NCI-H128 (cell line): ENCODE measurements around the gene NAT9.
A peak's percentile ranks its signal among the peaks of the same experiment; 100 is the strongest.

Experiments
- DNase-seq: peaks from one replicate; lab custom pipeline; 2025; ENCODE audit not compliant: unreplicated experiment; lab: John Stamatoyannopoulos, UW

Gene NAT9, protein sequence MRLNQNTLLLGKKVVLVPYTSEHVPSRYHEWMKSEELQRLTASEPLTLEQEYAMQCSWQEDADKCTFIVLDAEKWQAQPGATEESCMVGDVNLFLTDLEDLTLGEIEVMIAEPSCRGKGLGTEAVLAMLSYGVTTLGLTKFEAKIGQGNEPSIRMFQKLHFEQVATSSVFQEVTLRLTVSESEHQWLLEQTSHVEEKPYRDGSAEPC

GRCh38 chr17:74776044-74776962, at the start of gene NAT9:
NAT9 (minus strand) TSS chr17:74776345; CDS start chr17:74775698, 647 bp downstream.
- peak; percentile 88 for DNase-seq

- no peak for DNase-seq
These were observed 48.9 kb upstream of the NAT9 start for GRCh38 chr17:74824961-74825627.

- no peak for DNase-seq
These were observed 46.8 kb upstream of the NAT9 start for GRCh38 chr17:74822939-74823367.

DNA sequence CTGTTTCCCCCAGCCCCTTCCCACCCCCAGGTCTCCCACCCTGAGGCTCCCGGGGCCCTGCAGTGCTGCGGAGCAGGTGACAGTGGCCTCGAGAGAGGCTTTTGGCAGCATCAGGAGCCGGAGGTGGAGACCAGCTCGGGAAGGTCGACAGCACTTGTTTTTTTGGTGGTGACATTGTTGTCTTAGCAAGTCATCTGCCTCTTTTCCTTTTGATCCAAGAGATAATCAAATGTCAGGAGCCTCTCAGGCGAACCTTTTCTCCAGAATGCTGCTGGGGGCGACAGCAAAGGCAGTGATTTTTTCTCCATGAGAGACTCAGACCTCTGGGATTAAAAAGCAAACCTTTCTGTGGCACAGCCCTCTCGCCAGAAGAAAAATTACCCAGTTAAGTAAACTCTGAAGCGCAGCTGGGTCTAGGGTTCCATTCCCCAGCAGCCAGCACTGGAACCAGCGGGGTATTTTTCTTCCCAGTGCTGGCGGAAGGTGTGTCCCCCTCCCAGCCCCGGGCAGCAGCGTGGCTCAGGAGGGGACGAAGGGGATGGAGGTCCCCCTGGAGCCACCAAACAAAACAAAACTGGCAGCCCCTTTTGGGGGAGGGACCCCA, 46.3 kb upstream of the NAT9 start:
- DNase-seq = no peak

DNA sequence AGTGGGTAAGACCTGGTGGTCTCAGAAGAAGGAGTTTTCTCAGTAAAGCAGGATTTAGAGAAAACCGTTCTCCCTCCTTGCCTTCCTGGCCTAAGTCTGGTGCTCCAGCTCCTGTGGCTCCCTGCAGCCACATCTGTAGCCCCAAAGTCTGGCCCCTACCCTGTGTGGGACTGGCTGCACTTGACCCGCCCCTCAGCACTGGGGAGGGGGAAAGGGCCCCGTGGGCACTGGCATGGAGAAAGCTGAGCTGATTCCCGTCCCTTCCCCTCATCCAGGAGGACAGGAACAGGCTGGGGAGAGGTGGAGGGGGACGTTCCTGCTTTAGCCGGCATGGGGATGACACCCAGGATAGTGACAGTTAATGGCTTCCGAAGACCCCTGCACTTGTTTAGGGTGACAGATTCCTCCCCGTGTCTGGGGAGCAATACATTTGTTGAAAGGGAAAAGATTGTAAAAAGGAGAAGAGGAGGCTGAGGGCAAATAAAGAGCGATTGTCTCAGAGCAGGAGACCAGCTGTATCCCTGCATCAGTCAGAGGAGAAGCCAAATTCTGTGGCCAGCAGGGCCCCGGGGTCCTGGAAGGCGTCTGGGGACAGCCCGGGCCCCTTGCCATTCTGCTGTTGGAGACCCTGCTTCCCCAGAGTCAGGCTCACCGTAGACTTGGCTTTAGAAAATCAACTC, 45.6 kb upstream of the NAT9 start:
- DNase-seq = no peak

DNA sequence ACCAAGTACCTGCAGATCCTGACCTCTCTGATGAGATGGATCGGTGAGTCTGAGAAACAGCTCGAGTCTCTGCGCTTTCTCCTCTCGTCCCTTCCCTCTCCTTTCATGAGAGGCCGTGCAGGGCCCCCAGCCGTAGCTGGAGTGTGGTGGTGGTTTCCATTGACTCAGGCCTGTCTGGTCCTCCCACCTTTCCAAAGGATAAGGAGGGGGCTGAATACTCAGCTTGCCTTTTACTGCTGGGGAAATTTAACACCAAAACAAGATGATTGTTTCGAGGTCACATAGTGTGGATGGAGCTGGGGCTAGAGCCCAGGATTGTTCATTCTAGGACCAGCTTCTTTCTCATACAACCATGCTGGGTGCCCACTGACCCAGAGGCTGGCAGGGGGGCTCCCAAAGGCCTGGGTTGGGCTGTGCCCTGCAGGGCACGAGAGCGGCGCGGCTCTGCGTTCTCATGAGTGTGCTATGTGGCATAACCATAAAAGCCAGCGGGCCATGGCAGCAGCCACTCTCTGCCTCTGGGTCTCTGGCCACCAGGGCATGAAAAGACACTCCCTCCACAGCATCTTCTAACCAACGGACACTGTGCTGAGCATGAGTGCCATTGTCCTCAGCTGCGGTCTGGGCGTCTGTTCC, 43.8 kb upstream of the NAT9 start:
- DNase-seq = no peak

DNA sequence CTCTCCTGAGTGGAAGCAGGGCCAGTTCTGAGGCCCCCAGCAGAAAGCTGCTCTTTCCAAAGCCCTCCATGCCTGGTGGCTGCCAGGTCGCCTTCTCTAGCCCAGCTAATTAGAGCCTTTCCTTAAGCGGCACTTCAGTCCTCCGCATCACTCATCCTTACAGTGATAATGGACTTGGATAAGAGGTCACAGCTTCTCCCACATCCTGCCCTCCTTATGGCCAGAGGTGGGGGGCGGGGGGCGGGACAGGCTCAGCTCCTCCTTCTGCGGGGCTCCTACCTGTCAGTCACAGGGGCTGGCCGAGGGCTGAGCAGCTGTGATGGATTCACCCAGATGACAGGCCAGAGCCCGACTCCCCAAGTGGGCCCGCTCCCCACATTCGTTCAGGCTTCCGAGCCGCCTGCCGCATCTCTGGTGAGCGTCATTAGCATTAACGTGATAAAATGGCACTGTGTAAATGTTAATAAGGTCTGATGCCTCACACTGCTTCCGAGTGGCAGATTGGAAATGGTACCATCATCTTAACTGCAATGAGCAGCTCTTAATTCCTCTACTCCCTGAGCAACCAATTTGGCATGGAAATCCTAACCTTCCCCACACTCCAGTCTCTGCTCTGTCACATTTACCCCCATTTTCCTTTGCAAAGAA, 42.3 kb upstream of the NAT9 start:
- no peak for DNase-seq

DNA sequence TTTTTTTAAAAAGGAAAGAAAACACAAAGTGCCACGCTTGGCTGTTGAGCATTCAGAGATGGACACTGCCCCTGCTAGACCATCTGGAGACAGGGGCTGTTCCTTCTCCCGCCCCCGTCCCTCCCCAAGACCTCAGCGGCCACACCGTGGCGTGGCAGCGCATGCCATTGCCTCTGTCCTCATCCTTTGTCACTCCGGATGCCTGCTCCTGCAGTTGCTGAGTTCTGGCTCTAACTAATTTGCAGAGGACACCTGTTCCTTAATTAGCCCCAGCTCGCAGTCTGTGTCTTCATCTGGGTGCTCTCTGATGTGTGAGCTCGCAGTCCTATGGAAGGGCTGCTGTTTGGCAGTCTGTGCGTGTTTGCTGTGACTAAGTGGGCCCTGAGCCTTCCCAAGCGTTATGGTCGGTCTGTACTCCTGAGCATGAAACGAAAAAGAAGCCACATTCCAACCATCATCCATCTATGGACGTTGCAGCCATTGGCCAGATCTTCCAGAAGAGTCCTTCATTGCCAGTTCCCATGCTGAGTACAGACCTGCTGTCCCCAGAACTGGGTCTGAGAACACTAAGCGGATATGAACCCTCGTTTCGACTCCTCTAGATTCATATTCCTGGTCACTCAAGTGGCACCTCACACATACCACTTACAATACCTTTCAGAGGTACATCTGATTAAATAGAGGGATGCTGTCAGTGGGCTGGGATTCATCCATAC, 40.9 kb upstream of the NAT9 start:
- DNase-seq = no peak

DNA sequence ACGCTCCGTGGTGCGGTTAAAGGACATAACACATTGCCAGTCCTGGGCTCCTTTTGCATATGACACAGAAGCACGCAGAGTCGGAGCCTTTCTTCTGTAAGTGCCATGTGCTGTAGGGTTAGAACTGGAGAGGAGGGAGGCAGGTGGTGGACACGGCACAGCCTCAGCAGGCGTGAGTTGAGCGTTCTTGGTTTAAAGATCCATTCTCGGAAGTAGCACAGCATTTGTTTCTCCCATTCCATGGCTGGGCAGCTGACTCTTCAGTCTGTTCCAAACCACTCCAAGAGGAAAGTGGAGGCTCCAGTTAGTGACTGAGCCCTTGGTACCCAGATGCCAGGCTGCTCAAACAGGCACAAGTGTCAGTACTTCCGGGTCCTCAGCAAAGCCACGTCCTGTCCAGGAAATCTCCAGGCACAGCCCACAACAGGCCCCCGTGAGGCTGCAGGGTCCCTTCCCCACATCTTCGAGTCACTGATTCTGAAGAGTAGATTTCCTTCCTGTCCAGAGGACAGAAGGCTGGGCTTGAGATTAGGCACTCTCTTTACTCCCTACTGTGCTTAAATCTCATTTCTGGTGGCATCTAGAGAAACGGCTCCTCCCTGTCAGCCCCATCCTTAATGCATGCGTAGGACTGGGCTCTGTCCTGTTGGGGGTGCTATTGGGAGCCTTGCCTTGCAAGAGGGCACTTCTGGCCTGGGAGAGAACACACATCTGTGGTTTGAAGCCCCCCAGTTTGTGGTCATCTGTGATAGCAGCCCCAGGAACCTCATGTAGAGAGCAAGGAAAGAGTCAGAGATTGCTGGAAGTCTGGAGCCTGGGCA, 39.6 kb upstream of the NAT9 start:
- DNase-seq = no peak

DNA sequence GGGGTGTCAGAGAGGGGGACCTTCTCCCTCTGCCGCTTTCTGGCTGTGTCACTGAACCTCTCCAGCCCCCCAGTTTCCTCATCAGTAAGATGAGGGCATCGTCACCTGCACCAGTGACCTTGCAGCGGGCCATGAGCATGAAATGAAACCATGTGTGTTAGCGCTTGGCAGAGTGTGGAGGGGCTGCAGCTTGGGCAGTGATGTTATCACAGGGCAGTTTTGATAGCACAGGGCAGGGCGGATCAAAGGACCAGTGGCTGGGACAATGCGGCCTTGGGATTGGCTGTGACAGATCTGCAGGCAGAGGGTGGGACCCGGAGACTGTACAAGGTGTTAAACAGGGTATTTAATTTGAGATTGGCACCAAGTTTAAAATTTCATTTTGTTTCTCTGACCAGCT, 38.9 kb upstream of the NAT9 start:
- no peak for DNase-seq

DNA sequence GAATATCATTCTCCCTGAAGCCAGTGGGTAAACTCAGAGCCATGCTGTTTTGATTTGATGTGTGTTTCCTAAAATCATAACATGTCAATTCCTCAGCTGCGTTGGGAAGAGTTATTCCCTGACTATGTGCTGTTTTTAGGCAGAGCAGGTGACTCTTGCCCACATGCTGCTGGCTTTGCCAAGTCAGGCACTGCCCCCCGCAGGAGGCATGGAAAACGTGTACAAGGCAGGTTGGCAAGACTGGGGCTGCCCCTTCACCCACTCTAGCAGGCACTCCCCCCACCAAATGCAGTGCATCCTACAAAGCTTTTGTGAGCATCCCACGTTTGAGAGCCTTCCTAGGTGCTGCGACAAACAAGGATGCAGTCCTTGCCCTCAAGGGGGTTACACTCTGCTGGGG, 38.3 kb upstream of the NAT9 start:
- no peak for DNase-seq

DNA sequence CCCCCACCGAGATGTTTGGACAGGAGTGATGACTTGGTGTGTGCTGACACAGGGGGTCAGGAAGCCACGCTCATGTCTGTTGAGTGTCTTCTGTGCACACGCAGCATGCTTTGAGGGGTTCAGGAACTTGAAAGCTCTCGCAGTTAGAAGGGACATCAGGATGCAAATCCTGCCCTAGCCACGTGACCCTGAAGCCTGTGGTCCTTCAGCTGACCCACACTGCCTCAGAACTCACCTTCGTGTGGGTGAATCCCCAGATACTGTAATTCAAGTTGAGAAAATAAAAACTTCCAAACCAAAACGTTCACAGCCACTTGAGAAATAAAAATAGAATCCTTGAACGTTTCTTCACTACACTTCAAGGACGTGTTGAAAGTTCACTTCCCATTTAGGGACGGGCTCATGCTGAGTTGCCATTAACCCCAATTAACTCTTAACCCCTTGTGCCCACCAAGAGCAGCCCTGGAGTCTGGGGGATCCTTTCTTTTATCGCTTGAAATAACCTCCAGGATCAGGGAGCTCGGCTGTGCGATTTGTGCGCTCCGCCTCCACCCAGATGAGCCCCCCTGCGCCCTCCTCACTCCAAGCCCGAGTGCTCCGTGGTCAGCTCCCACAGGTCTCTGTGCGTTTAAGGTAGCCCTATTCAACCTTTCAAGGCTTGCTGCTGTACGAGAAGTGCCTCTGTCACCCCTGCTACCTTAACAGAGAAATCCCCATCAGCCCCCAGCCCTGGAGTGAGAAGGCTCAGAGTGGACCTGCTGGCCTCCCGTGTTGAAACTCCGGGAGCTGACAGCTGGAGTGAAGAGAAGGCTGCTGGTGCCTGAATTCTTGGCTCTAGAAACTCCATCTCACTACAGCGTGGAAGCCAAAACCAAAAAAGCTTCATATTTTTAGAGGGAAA, 36.2 kb upstream of the NAT9 start:
- DNase-seq = no peak

- DNase-seq = no peak
These were observed 34.7 kb upstream of the NAT9 start for GRCh38 chr17:74810699-74811485.

- DNase-seq = no peak
These were observed 32.7 kb upstream of the NAT9 start for GRCh38 chr17:74808714-74809430.

- peak; percentile 78 for DNase-seq
These were observed 31.8 kb upstream of the NAT9 start for GRCh38 chr17:74807925-74808324.

DNA sequence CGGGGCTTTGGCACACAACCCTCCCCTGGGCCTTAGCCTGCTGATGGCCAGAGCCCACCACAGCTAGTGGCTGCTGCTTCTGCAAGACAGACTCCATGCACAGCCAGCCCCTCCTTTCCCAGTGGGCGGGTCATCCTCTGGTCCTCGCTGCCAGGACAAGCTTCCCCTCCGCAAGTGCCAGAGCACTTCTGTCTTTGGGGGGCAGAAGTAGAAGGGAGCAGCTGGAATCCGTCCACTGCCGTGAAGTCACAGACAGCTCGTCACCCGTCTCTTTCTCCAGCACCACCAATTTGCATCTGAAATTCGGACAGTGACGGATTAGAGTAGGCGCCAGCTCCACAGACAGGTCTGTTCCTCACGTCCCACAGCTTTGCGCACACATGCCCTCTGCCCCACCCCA, 31.3 kb upstream of the NAT9 start:
- DNase-seq = no peak
